ENCODE results near the gene RBM44. TPM values are rescaled to one million over a fixed set of nuclear protein-coding genes. Genes with fewer than 3 reads are reported as not detected.
A peak's percentile ranks its signal among the peaks of the same experiment; 100 is the strongest.

The RBM44 gene
- total RNA-seq, 2 donors from 2014 or later = 0.38 to 0.47 TPM

DNA sequence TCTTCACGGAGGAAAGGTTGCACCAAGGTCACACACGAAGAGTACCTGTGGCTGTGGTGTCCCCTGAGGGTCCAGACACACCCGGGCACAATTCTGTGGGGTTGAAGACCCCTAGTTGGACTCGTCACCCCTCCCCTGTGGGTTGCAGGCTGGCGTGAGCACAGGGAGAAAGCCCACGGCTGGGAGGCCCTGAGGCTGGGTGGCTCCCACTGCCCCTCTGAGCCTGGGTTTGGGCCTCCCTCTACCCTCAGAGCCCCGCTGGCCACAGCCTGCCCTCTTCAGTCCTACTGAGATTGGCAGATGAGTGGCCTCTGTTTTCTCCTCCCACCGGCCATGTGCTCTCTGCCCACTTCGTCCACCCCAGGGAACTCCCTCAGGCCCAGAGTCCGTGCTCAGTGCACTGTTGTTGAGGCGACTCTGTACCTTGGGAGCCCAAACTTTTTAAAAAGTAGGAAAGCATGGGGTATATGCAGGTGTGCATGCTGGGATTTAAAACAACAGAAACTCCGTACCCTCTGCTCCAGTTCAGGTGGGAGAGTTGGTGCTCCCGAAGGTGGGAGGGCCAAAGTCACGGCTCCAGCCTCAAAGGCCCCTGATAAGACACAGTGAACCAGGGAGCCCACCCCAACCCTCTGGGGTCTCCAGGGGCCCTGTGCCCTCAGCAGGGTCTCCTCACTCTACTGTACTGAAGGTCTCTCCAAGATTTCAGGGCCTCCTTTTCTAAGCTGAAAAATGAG is 79.9 kb downstream of the RBM44 start:
- ATAC-seq (no peak), DNase-seq (no peak)
- intact Hi-C loops (cut with DNase I) = no loop called here

DNA sequence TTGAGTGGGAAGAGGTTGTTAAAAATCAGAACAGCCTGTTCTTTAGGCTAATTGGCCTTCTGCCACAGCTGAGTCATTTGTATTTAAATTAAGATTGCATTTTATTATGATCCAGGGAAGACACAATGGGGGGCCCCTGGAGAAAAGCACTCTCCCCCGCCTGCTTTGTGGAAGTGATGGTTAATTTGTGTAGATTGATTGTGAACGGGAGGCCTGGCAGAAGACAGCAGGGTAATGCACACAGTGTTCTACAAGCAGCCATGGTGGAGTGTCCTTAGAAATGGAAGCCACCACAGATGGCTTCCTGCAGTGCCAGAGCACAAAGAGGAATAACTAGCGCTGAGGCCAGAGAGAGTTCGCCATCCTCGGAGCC is 80.5 kb downstream of the RBM44 start:
- intact Hi-C loops (cut with DNase I) = no loop called here
- DNase-seq = no peak
- no peak for ATAC-seq

- DNase-seq (no peak), ATAC-seq (no peak)
- intact Hi-C loops (cut with DNase I) = no loop called here
Measured at GRCh38 chr2:237879991-237880560, 81.5 kb downstream of the RBM44 start.

DNA sequence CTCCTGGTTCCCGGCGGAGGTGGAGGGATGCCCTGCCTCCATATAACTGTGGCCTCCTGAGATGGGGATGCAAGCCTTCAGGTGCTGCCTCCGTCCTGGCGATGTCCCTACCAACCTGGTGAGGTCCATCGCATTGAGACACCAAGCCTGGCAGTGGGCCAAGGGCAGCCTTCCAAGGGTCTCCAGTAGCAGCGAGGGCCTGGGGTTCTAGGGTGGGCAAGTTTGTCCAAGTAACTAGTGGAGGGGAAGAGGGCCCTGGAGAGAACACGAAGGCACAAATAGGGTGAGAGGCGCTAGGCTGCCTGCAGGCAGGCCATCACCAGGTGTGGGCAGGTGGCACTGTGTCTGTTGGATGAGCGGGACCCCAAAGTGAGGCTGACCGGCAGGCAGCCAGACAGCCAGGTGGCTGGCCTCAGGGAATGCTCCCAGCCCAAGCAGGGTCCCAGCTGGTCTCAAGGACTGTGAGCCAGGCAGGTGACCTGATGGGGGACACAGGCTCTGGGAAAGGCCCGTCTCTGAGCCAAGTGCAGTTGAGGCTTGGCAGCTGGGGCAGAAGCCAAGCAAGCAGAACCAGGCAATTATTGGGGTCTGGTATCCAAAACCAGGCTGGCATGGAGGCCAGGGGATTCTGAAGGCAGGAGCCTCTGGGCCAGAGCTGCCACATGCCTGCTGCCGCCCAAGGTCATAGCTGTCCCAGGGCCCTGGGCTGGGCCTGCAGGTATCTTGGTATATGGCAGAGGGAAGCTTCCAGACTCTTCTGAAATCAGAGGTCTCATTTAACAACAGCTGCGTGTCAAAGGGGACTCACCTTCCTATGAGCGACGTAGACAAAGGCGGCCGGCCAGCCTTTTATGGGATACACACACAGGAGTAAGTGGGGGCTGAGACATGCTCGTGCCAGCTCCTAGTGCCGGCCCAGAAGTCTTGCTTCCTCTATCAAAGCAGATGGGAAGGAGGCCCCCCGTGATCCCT is 84.2 kb downstream of the RBM44 start:
- DNase-seq (no peak), ATAC-seq (no peak)
- intact Hi-C loops (cut with DNase I) = no loop called here

DNA sequence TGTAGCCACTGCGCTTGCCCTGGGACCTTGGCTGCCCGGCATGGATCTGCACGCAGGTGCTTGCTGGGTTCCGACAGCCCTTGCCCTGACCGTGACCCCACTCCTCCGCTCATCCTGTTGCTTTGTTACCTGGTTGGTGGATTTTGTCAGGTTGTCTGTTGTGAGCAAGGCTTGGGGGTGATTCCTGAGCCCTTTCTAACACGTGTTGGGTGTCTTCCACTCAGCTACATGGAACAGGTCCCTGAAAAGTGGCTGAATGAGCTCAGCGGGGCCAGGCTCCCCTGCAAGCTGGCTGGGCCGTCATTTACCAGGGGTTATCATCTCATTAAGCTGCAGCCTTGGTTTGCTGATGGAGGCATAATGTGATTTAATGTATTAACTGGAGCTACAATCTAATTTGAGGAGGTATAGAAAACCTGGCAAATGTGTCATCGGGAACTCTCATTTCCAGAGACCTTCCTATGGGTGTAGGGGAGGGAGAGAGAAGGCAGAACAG is 85.4 kb downstream of the RBM44 start:
- ATAC-seq (no peak), DNase-seq (no peak)
- intact Hi-C loops (cut with DNase I) = no loop called here

- no peak for DNase-seq
- ATAC-seq = no peak
- intact Hi-C loops (cut with DNase I) = no loop called here
Measured at GRCh38 chr2:237884681-237885080, 86.1 kb downstream of the RBM44 start.

DNA sequence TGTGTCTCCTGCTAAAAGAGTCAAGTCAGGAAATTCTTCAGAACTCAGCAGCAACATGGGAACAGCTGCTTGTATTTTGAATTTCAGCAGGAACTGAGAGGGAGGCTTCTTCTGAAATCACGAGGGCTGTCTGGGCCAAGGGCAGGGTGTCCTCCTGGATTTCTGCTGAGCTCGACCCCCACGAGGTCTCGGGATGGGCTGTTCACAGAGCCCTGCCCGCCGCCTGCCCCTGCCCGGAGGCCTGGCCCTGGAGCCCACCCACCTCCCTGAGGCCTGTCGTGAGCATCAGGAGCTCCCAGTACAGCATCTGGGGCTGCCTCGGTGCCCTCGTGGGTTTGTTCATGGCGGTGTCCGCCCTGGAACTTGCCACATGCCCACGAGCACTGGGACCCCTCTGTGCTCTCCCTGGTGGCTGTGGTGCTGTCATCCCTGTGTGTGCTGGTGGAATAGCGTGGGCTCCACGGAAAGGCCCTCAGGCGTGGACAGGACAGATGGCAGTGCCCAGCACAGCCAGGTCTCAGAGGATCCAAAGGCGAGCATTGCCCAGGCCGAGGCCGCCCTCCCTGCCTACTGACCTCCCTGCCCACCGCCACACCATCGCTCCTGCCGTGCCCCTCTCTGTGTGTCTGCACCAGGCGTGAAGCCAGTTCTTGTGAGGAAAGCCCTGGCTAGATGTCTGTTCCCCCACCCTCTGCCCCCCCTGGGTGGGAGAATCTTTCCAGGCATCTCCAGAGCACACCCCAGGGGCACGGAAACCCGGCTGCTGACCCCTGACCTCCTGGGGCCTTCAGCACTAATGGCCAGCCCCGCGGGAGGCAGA is 86.7 kb downstream of the RBM44 start:
- DNase-seq (no peak), ATAC-seq (peak; percentile 1 to 3)
- intact Hi-C loops (cut with DNase I) = no loop called here

DNA sequence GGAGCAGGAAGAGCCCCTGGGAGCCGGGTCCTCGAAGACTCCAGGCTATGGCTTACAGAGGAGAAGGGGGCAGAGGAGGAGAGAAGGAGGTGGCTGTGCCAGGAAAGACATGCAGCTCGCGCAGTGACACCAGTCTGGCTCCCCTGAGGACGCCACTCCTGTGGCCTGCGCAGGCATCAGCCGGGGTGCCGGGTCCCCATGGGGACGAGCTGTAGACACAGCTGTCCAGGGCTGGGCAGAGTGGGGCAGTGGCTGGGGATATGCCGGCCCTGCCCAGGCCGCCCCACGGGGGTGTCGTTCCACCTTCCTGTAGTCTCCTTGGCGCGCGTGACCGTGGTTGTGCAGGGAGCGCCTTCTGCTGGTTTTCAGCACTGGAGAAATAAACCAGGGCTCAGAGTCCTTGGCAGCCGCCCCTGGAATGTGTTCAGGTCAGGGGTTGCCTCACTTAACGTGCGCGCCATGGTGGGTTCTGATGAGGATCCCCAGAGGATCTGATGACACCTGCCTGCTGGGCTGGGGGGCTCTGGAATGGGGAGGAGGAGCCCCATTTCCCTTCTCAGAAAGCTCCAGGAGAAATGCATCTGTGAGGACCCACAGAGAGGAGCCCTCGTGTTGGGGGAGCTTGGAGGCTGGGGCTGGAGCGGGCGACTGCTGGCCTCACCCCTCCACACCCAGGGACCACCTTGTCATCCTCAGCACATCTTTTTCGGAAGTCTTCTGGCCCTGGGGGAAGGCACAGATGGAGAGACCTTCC is 87.5 kb downstream of the RBM44 start:
- ATAC-seq = peak; percentile 63 to 69

DNA sequence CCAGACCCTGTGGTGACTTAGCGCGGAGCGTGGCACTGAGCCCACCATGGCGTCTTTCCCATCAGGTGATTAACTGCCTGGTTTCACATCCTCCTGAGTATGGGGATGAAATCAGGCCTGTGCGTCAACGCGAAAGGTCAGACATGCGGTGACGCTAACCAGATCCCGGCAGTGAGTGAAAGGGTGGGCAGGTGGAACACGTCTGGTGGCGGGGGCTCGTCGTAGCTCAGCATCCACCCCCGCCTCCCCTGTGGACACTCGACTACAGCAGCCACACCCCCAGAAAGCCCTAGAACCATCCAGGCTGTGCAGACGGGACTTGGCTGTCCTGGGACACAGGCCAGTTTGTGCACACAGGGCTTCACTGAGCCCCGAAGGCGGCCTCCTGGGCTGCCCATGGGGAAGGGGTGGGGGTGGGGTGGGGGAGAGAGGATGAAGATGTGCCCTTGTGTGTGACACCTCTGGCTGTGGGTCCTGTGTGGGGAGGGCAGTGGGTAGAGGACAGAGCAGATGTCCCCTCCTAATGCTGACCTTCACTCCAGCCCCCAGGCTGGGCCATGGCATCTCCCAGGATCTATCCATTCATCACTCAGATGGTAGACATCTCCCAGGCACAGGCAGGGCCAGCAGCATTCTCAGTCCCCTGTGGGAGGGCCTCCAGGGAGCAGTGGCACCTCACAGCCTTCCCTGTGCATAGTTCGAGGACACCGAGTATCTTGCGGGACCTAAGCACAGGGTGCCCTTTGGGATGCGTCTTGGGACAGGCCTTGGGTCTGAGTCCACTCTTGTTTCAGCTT is 88.3 kb downstream of the RBM44 start:
- intact Hi-C loops (cut with DNase I) = no loop called here
- DNase-seq = peak; percentile 87
- ATAC-seq = peak; percentile 74 to 81

More for the DNA sequence above, 87.5 kb downstream of the RBM44 start:
- peak; percentile 77 for DNase-seq
- intact Hi-C loops (cut with DNase I) = no loop called here

GRCh38 chr2:237888389-237888788 is 89.8 kb downstream of the RBM44 start:
- ATAC-seq (no peak), DNase-seq (no peak)
- intact Hi-C loops (cut with DNase I) = no loop called here

GRCh38 chr2:237889016-237889415 is 90.4 kb downstream of the RBM44 start:
- ATAC-seq = no peak
- intact Hi-C loops (cut with DNase I) = no loop called here
- DNase-seq = no peak

GRCh38 chr2:237889811-237890210 is 91.2 kb downstream of the RBM44 start:
- no peak for ATAC-seq
- DNase-seq = no peak
- intact Hi-C loops (cut with DNase I) = no loop called here

Other genes starting within 250 kb of the RBM44 start
- gene PRLH, start 232.2 kb upstream of the RBM44 start, total RNA-seq = not detected
- gene RAB17, start 208.0 kb upstream of the RBM44 start, total RNA-seq = 1 to 10 TPM; 2.3 to 2.4 TPM
- 10 to 100 TPM; 69.3 to 99.6 TPM for gene LRRFIP1, start 171.2 kb upstream of the RBM44 start, total RNA-seq
- gene RAMP1, start 60.8 kb downstream of the RBM44 start, total RNA-seq = 100 to 1,000 TPM in 1 of 2 donors, 10 to 100 TPM in 1; 86.7 to 359 TPM
- 10 to 100 TPM; 66.1 to 87.8 TPM for gene UBE2F, start 168.2 kb downstream of the RBM44 start, total RNA-seq